Suprapubic skin (tissue), 4 donors: ENCODE results near the gene MATK. TPM values are rescaled to one million over a fixed set of nuclear protein-coding genes. Genes with fewer than 3 reads are reported as not detected.
"Not testable (repeated sequence)": the region's sequence is repeated elsewhere in the genome, so short reads cannot be mapped to it uniquely, and the experiment has no call there.

Experiments used
- DNase-seq, 2 donors: peaks; one replicate each; pipeline ENCODE4 v3.0.0-alpha.2; 2019; ENCODE audit warnings: low spot score in 2 of 2
- H3K27ac ChIP-seq: fragments of 200-600 bp; sonication (generic); one replicate; pipeline ENCODE4 v1.5.1; 2019
- H3K27me3 ChIP-seq: fragments of 200-600 bp; sonication (generic); one replicate; pipeline ENCODE4 v1.5.1; 2019
- H3K36me3 ChIP-seq: fragments of 200-600 bp; sonication (generic); one replicate; pipeline ENCODE4 v1.5.1; 2019
- H3K4me1 ChIP-seq: fragments of 200-600 bp; sonication (generic); one replicate; pipeline ENCODE4 v1.5.1; 2019
- H3K4me3 ChIP-seq: fragments of 200-600 bp; sonication (generic); one replicate; pipeline ENCODE4 v1.5.1; 2019; ENCODE audit warnings: mild to moderate bottlenecking
- H3K9me3 ChIP-seq: fragments of 200-600 bp; sonication (generic); one replicate; pipeline ENCODE4 v1.5.1; 2019
- EP300 ChIP-seq: sonication (generic); formaldehyde crosslinking; IDR thresholded peaks from one replicate; pipeline ENCODE4 v1.6.1; 2017; ENCODE audit warnings: antibody characterized with exemption
- POLR2A ChIP-seq, 2 donors: fragments of 450-650 bp; IDR thresholded peaks; one replicate each; pipeline ENCODE4 v1.6.1; 2017; ENCODE audit warnings: antibody characterized with exemption in 2 of 2, mild to moderate bottlenecking in 2 of 2, moderate library complexity in 2 of 2
- POLR2AphosphoS5 ChIP-seq, 3 donors: sonication (generic); formaldehyde crosslinking; IDR thresholded peaks; one replicate each; pipeline ENCODE4 v1.6.1; 2017; ENCODE audit warnings: antibody characterized with exemption in 3 of 3
- WGBS: methylation state at CpG from one replicate; pipeline ENCODE4 v1.1.5; 2018; 5-methylcytosine and 5-hydroxymethylcytosine counted together
- total RNA-seq, 4 donors: library from RNA; depleted of rRNA; stranded (reverse); fragments of >200 nt; gene quantifications; one replicate each; pipeline ENCODE4 v1.1.0, GENCODE V29; 2016
- TF ChIP-seq, protein P1 (sequence below), 2 donors: fragments of 200-600 bp in 1 of 2; fragments of 450-650 bp in 1 of 2; sonication (generic) in 1 of 2; IDR thresholded peaks; one replicate each; pipeline ENCODE4 v1.5.1; 2016 to 2019; ENCODE audit warnings: antibody characterized with exemption in 2 of 2, mild to moderate bottlenecking in 1 of 2, moderate library complexity in 1 of 2

MATK gene
- total RNA-seq, 4 donors from 2014 or later, result 0.57 to 5.4 (median 2.0) TPM

DNA sequence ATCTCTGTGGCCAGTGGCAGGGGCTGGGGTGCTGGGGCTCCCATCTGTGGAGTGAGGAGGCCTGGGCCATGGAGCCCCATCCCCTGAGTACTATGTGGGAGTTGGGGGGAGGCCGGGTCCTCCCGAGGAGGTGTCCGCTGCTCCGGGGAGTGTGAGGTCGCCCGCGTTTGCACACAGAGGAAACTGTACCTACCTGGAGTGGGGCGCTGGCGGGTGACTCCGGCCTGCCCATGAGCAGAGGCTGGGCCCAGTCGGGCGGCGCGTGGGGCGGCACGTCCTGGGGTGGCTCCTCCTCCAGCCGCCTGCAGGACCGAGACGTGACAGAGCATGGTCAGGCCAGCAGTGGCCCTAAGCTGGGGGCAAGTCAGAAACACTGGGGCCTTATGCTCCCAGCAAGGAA, 33.8 kb upstream of the MATK start:
- H3K36me3 ChIP-seq, result no peaks in the 10 kb centered on the region
- H3K4me1 ChIP-seq, result peaks cover 13% of the 10 kb centered on the region
- no peak overlapping the region for H3K4me3 ChIP-seq
- H3K27me3 ChIP-seq, result peaks cover 9% of the 10 kb centered on the region
- H3K9me3 ChIP-seq, result no peaks in the 10 kb centered on the region
- TF ChIP-seq EP300 (no peak), POLR2A (IDR thresholded peaks at IDR 0.05) (no peak), POLR2AphosphoS5 (IDR thresholded peaks at IDR 0.05) (no peak)
- TF ChIP-seq, protein P1, sequence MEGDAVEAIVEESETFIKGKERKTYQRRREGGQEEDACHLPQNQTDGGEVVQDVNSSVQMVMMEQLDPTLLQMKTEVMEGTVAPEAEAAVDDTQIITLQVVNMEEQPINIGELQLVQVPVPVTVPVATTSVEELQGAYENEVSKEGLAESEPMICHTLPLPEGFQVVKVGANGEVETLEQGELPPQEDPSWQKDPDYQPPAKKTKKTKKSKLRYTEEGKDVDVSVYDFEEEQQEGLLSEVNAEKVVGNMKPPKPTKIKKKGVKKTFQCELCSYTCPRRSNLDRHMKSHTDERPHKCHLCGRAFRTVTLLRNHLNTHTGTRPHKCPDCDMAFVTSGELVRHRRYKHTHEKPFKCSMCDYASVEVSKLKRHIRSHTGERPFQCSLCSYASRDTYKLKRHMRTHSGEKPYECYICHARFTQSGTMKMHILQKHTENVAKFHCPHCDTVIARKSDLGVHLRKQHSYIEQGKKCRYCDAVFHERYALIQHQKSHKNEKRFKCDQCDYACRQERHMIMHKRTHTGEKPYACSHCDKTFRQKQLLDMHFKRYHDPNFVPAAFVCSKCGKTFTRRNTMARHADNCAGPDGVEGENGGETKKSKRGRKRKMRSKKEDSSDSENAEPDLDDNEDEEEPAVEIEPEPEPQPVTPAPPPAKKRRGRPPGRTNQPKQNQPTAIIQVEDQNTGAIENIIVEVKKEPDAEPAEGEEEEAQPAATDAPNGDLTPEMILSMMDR (IDR thresholded peaks at IDR 0.05), result no peak
- no peak for DNase-seq
- no peak overlapping the region for H3K27ac ChIP-seq
- 100% methylated on average over 7 of the region's 19 CpGs for WGBS

DNA sequence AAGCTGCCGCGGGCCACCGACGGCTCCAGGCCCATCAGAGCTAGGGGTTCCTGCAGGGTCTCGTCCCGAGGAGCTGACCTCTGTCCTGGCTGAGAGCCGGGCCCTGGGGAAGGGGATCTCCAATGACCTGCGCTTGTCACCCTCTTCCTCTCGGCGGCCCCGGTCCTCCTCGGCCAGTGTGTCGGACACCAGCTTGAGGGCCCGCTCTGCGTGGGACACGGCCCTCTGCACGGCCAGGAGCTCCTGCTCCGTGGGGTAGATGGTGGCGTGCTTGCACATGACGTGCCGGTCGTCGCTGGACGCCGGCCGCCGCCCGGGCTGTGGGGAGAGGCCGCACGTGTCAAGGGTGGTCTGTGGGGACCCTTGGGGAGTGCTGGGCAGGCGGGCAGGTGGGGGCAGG, 32.7 kb upstream of the MATK start:
- H3K36me3 ChIP-seq, result no peaks in the 10 kb centered on the region
- H3K9me3 ChIP-seq, result no peaks in the 10 kb centered on the region
- WGBS, result 54% methylated on average over 18 of the region's 31 CpGs
- DNase-seq, result no peak
- TF ChIP-seq EP300, result no peak
- no peak for TF ChIP-seq POLR2A (IDR thresholded peaks at IDR 0.05)
- TF ChIP-seq POLR2AphosphoS5 (IDR thresholded peaks at IDR 0.05), result no peak
- TF ChIP-seq, protein P1 (IDR thresholded peaks at IDR 0.05), result no peak
- H3K4me1 ChIP-seq, result peaks cover 13% of the 10 kb centered on the region
- H3K27me3 ChIP-seq, result peaks cover 7% of the 10 kb centered on the region
- peak overlapping the region; percentile 4 for H3K4me3 ChIP-seq
- H3K27ac ChIP-seq, result no peak overlapping the region

DNA sequence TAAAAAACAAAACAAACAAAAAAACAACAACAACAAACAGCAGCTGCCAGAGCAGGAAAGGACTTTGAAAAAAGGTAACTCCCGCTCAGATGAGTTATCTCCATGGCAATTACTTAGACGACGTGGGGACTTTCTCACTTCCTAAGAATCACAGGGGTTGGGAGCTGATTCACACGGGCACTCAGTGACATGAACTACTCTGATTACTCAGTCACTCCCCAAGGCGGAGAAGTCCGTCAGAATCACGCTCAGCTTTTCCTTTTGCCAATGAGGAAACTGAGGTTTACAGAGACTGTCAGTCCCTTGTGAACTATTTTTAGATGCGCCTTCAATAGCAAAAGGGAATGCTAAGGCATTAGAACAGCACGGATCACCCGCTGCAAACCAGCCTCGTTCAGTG, 32.3 kb upstream of the MATK start:
- Histone ChIP-seq H3K9me3 (no peaks in the 10 kb centered on the region), H3K27ac (no peak overlapping the region), H3K36me3 (no peaks in the 10 kb centered on the region), H3K4me3 (peak overlapping the region; percentile 4), H3K4me1 (peaks cover 13% of the 10 kb centered on the region), H3K27me3 (peaks cover 7% of the 10 kb centered on the region)
- TF ChIP-seq EP300 (no peak), POLR2A (IDR thresholded peaks at IDR 0.05) (no peak), POLR2AphosphoS5 (IDR thresholded peaks at IDR 0.05) (no peak)
- TF ChIP-seq, protein P1 (IDR thresholded peaks at IDR 0.05), result no peak
- no peak for DNase-seq
- WGBS, result 13% methylated on average over 10 of the region's 11 CpGs

DNA sequence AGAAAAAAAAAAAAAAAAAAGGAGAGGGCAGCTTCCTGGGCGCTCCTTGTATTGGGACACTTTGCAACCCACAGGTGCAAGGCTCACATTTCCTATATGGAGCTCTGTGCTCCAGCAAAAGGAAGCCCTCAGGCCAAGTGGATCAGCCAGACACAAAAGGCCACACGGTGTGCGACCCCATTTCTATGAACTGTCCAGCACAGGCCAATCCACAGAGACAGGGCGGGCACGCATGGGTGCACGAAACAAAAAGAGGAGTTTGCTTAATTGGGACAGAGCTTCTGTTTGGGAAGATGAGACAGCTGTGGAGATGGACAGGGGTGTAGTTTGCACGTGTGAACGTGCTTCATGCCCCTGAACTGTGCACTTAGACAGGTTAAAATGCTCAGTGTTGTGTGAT, 31.6 kb upstream of the MATK start:
- H3K27ac ChIP-seq, result no peak overlapping the region
- 80% methylated on average over 8 of the region's 8 CpGs for WGBS

DNA sequence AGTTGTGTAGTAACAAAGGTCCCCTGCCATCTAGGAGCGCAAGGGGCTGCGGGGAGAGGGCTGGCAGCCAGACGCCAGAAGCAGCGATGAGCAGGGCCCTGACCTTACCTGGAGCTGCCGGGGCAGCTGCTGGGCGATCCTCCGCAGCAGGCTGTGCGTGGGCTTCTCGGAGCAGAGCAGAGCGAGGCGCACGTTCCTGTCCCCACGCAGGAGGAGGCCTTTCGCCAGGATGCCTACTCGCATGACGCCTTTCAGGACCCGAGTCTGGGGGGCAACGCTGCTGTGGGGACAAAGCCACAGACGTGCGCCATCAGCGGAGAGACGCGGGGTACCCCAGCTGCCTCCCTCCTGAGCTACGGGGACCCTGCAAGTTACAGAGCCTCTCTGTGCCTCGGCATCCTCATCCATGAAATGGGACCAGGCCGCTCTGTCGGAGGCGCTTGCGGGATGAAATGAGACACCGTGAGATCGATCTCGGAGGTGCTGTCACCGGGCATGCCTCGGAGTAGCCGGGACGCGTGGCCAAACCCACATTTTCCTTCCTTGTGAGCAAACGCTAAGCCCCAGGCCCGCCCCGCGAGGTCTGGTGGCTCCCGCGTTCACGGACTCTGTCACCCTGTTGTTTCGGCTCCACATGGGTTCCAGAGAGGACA, 30.5 kb upstream of the MATK start:
- Histone ChIP-seq H3K4me3 (no peak overlapping the region), H3K9me3 (no peaks in the 10 kb centered on the region), H3K4me1 (peaks cover 9% of the 10 kb centered on the region), H3K27me3 (no peaks in the 10 kb centered on the region), H3K27ac (no peak overlapping the region), H3K36me3 (no peaks in the 10 kb centered on the region)
- TF ChIP-seq, protein P1 (IDR thresholded peaks at IDR 0.05), result no peak
- TF ChIP-seq POLR2A (IDR thresholded peaks at IDR 0.05) (no peak), EP300 (no peak), POLR2AphosphoS5 (IDR thresholded peaks at IDR 0.05) (no peak)
- WGBS, result 96% methylated on average over 31 of the region's 45 CpGs
- no peak for DNase-seq

More for the DNA sequence above, 31.6 kb upstream of the MATK start:
- TF ChIP-seq EP300 (no peak), POLR2A (IDR thresholded peaks at IDR 0.05) (no peak), POLR2AphosphoS5 (IDR thresholded peaks at IDR 0.05) (no peak)
- TF ChIP-seq, protein P1 (IDR thresholded peaks at IDR 0.05), result no peak
- Histone ChIP-seq H3K36me3 (no peaks in the 10 kb centered on the region), H3K4me1 (peaks cover 13% of the 10 kb centered on the region), H3K9me3 (no peaks in the 10 kb centered on the region), H3K27me3 (peaks cover 2% of the 10 kb centered on the region), H3K4me3 (no peak overlapping the region)
- DNase-seq, result no peak

DNA sequence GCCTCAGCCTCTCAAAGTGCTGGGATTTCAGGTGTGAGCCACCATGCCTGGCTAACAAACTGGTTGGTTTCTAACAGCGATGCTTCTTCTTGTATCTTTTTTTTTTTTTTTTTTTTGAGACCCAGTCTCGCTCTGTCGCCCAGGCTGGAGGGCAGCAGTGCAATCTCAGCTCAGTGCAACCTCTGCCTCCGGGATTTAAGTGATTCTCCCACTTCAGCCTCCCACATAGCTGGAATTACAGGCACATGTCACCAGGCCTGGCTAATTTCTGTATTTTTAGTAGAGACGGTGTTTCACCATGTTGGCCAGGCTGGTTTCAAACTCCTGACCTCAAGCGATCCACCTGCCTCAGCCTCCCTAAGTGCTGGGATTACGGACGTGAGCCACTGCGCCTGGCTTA, 30.0 kb upstream of the MATK start:
- not testable (repeated sequence) for DNase-seq, H3K36me3 ChIP-seq, H3K4me1 ChIP-seq, H3K27ac ChIP-seq, H3K9me3 ChIP-seq, H3K4me3 ChIP-seq, H3K27me3 ChIP-seq
- 92% methylated on average over 9 of the region's 9 CpGs for WGBS
